GM23248 (cell line): Measurements from ENCODE around the gene GUSB. TPM values are rescaled to one million over a fixed set of nuclear protein-coding genes. Genes with fewer than 3 reads are reported as not detected.
"Not testable (repeated sequence)": the region's sequence is repeated elsewhere in the genome, so short reads cannot be mapped to it uniquely, and the experiment has no call there.

ENCODE experiments used
- DNase-seq: peaks from one replicate; pipeline ENCODE4 v3.0.0-alpha.2; 2015
- H2AFZ ChIP-seq: fragments of 200-600 bp; sonication (generic); 2 replicates; pipeline ENCODE4 v1.6.1; 2016; ENCODE audit warnings: antibody characterized with exemption
- H3F3A ChIP-seq: fragments of 200-600 bp; sonication (generic); 2 replicates; pipeline ENCODE4 v1.6.1; 2016; ENCODE audit warnings: mild to moderate bottlenecking, antibody characterized with exemption, mixed run types; ENCODE audit not compliant: insufficient read depth
- H3K27ac ChIP-seq: fragments of 200-600 bp; sonication (generic); 2 replicates; pipeline ENCODE4 v1.5.1; 2016; ENCODE audit warnings: mild to moderate bottlenecking
- H3K27me3 ChIP-seq: fragments of 200-600 bp; sonication (generic); replicated peaks from 2 replicates; pipeline ENCODE4 v1.6.1; 2016; ENCODE audit warnings: mild to moderate bottlenecking; ENCODE audit not compliant: insufficient read depth
- H3K36me3 ChIP-seq: fragments of 200-600 bp; sonication (generic); 2 replicates; pipeline ENCODE4 v1.6.1; 2016; ENCODE audit warnings: low read depth, mild to moderate bottlenecking
- H3K4me1 ChIP-seq: fragments of 200-600 bp; sonication (generic); 2 replicates; pipeline ENCODE4 v1.6.1; 2016; ENCODE audit warnings: mild to moderate bottlenecking; ENCODE audit not compliant: insufficient read depth
- H3K4me2 ChIP-seq: fragments of 200-600 bp; sonication (generic); one replicate; pipeline ENCODE4 v1.6.1; 2016; ENCODE audit warnings: mild to moderate bottlenecking; ENCODE audit not compliant: unreplicated experiment
- H3K4me3 ChIP-seq: fragments of 200-600 bp; sonication (generic); 2 replicates; pipeline ENCODE4 v1.5.1; 2016; ENCODE audit warnings: mild to moderate bottlenecking
- H3K79me2 ChIP-seq: fragments of 200-600 bp; sonication (generic); 2 replicates; pipeline ENCODE4 v1.6.1; 2016; ENCODE audit warnings: mild to moderate bottlenecking; ENCODE audit not compliant: insufficient read depth
- H3K9ac ChIP-seq: fragments of 200-600 bp; sonication (generic); 2 replicates; pipeline ENCODE4 v1.6.1; 2016; ENCODE audit warnings: mild to moderate bottlenecking
- H3K9me2 ChIP-seq: fragments of 200-600 bp; sonication (generic); 2 replicates; pipeline ENCODE4 v1.6.1; 2016; ENCODE audit warnings: mixed run types, mild to moderate bottlenecking, moderate library complexity; ENCODE audit not compliant: insufficient read depth
- H3K9me3 ChIP-seq: fragments of 200-600 bp; sonication (generic); one replicate; pipeline ENCODE4 v1.6.1; 2017; ENCODE audit warnings: low read depth
- H4K20me1 ChIP-seq: fragments of 200-600 bp; sonication (generic); 2 replicates; pipeline ENCODE4 v1.6.0; 2016; ENCODE audit not compliant: insufficient read depth
- EZH2 ChIP-seq: fragments of 200-600 bp; sonication (generic); IDR thresholded peaks from 2 replicates; pipeline ENCODE4 v1.6.1; 2018; ENCODE audit warnings: antibody characterized with exemption, mild to moderate bottlenecking; ENCODE audit not compliant: insufficient read depth, poor library complexity, severe bottlenecking
- EZH2phosphoT487 ChIP-seq: fragments of 200-600 bp; sonication (generic); IDR thresholded peaks from 2 replicates; pipeline ENCODE4 v1.6.1; 2018; ENCODE audit warnings: antibody characterized with exemption, moderate library complexity, mild to moderate bottlenecking, low read depth; ENCODE audit not compliant: insufficient read depth
- WGBS, 2 experiments: methylation state at CpG; one replicate each; pipeline ENCODE4 v1.1.6; 2015 to 2017; ENCODE audit warnings: low lambda C conversion rate in 2 of 2, low coverage in 1 of 2; ENCODE audit errors: missing lambda C conversion rate in 2 of 2; 5-methylcytosine and 5-hydroxymethylcytosine counted together
- in situ Hi-C: fragments of 300-500 bp; cut with MboI; formaldehyde crosslinking; loops from 2 replicates; pipeline ENCODE4 v1.15.0; 2020
- polyA plus RNA-seq: library from polyadenylated mRNA; unstranded; fragments of >200 nt; fragmentation: Nextera tagmentation; extraction: Ambion mirVana; gene quantifications from 2 replicates; pipeline ENCODE4 v1.2.1, GENCODE V29; 2016
- total RNA-seq: library from RNA; depleted of rRNA; stranded (reverse); fragments of >200 nt; shearing (Covaris generic); gene quantifications from 2 replicates; pipeline ENCODE4 v1.2.3, GENCODE V29; 2014; rRNA removed

Gene GUSB
- total RNA-seq: 11.6 and 22.9 TPM in 2 replicates
- 39.7 and 40.3 TPM in 2 replicates for polyA plus RNA-seq

GRCh38 chr7:65981965-65982792 is at the start of gene GUSB:
Gene GUSB, minus strand, starts transcription at chr7:65982213. Its CDS starts 30 bp downstream, at chr7:65982183.
- 1 to 4% methylated on average over 47 to 54 of the region's 62 CpGs for WGBS, 2 experiments

GRCh38 chr7:66028342-66028741 is 46.3 kb upstream of the GUSB start:
- H3K27me3 ChIP-seq, H3K9me3 ChIP-seq, H3K79me2 ChIP-seq, H2AFZ ChIP-seq, H3K27ac ChIP-seq, H3K9me2 ChIP-seq, H3K9ac ChIP-seq, H3K4me1 ChIP-seq, H3F3A ChIP-seq, in situ Hi-C loops, H3K4me2 ChIP-seq, H3K4me3 ChIP-seq, H3K36me3 ChIP-seq, DNase-seq, H4K20me1 ChIP-seq: not testable (repeated sequence)
- WGBS, 2 experiments: 77 to 78% methylated on average over 3 of the region's 3 CpGs

More at GRCh38 chr7:65981965-65982792, at the start of gene GUSB:
- Histone ChIP-seq H3K9me2 (no peaks in the 10 kb centered on the region), H3K9me3 (no peaks in the 10 kb centered on the region), H3K27me3 (no peaks in the 10 kb centered on the region), H3K79me2 (peaks cover 18% of the 10 kb centered on the region), H3F3A (no peaks in the 10 kb centered on the region), H4K20me1 (no peaks in the 10 kb centered on the region), H3K36me3 (no peaks in the 10 kb centered on the region), H3K9ac (peak within 1 kb of the TSS; percentile 91), H3K4me3 (peak within 1 kb of the TSS; percentile 84), H3K27ac (peak within 1 kb of the TSS; percentile 39), H3K4me2 (peak within 1 kb of the TSS; percentile 84), H2AFZ (peak within 1 kb of the TSS; percentile 100), H3K4me1 (peaks cover 4% of the 10 kb centered on the region)
- DNase-seq: peak; percentile 95
- in situ Hi-C loops: no loop called here
- TF ChIP-seq EZH2: no peak
- TF ChIP-seq EZH2phosphoT487: no peak

DNA sequence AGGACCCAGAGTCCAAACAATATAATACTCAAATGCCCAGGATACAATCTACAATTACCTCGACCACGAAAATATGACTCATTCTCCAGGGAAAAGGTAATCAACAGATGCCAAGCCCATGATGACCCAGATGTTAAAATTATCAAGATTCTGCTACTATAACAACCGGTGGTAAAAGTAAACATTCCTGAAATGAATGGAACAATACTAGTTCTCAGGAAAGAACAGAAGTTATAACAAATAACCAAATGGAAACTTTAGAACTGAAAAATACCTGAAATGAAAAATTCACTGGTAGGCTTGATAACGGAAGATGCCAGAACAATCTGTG is 34.1 kb upstream of the GUSB start:
- WGBS, 2 experiments: 46 to 50% methylated on average over 4 of the region's 4 CpGs
- no peak overlapping the region for H2AFZ ChIP-seq

DNA sequence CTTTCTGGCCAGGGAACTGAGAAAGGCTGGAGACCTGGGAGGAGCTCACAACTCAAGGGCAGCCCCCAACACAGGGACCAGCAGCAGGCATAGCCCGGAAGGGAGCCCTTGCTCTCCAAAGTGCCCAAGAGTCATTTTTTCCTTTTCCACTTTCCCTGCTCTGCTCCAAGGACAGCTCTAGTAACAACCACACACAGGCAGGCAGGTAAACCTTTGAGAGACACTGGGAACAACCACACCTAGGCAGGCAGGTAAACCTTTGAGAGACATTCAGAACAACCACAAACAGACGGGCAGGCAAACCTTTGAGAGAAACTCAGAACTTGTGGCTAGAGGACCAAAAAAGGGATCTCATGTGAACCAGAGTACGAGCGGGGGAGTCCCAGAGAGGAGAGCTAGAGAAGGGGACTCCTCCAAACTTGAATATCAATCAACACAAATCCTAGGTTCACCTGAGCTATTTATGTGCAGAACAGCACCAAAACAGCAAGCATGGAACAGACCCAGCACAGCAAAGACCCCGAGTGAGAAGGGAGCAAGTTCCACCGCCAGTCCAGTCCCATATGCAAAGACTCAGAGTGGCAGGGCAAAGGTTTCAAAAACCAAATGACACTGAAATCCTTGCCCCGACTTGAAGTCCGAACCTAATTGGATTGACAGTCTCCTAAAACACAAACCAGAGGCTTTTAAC is 33.6 kb upstream of the GUSB start:
- H4K20me1 ChIP-seq: no peaks in the 10 kb centered on the region
- H3K9ac ChIP-seq: no peak overlapping the region
- in situ Hi-C loops: loop anchor here (25.0 kb wide), 2 partner anchors 278 to 403 kb away; no protein-coding TSS in a partner anchor
- no peaks in the 10 kb centered on the region for H3K27me3 ChIP-seq
- no peaks in the 10 kb centered on the region for H3K79me2 ChIP-seq
- H3K4me3 ChIP-seq: no peak overlapping the region
- H3K4me2 ChIP-seq: no peak overlapping the region
- no peaks in the 10 kb centered on the region for H3K36me3 ChIP-seq
- no peak overlapping the region for H2AFZ ChIP-seq
- H3K27ac ChIP-seq: no peak overlapping the region
- H3K9me3 ChIP-seq: no peaks in the 10 kb centered on the region
- TF ChIP-seq EZH2phosphoT487: no peak
- TF ChIP-seq EZH2: no peak
- DNase-seq: no peak
- no peaks in the 10 kb centered on the region for H3K9me2 ChIP-seq
- no peaks in the 10 kb centered on the region for H3F3A ChIP-seq
- WGBS, 2 experiments: 85 to 86% methylated on average over 8 of the region's 8 CpGs
- H3K4me1 ChIP-seq: peaks cover 6% of the 10 kb centered on the region; the same call in 1 of the 2 replicates

More for the DNA sequence above, 34.1 kb upstream of the GUSB start:
- Histone ChIP-seq H3K4me3 (no peak overlapping the region), H3K4me1 (peaks cover 6% of the 10 kb centered on the region; the same call in 1 of the 2 replicates), H3K9me3 (no peaks in the 10 kb centered on the region), H3K27ac (no peak overlapping the region), H3K27me3 (no peaks in the 10 kb centered on the region), H3K9me2 (no peaks in the 10 kb centered on the region), H3K79me2 (no peaks in the 10 kb centered on the region), H3K36me3 (no peaks in the 10 kb centered on the region), H4K20me1 (no peaks in the 10 kb centered on the region), H3K4me2 (no peak overlapping the region), H3K9ac (no peak overlapping the region), H3F3A (no peaks in the 10 kb centered on the region)
- TF ChIP-seq EZH2phosphoT487 (no peak), EZH2 (no peak)
- DNase-seq: peak; percentile 43
- in situ Hi-C loops: loop anchor here (25.0 kb wide), 2 partner anchors 279 to 404 kb away; no protein-coding TSS in a partner anchor
